HG02885 (cell line): ENCODE measurements around the gene CAMKK1.
A peak's percentile ranks its signal among the peaks of the same experiment; 100 is the strongest.

ENCODE experiments used
- ATAC-seq: cut with Tn5 transposase; IDR thresholded peaks from one replicate; pipeline ENCODE4 v1.9.1; 2021; ENCODE audit warnings: mild to moderate bottlenecking; ENCODE audit not compliant: unreplicated experiment, poor library complexity

The CAMKK1 gene

DNA sequence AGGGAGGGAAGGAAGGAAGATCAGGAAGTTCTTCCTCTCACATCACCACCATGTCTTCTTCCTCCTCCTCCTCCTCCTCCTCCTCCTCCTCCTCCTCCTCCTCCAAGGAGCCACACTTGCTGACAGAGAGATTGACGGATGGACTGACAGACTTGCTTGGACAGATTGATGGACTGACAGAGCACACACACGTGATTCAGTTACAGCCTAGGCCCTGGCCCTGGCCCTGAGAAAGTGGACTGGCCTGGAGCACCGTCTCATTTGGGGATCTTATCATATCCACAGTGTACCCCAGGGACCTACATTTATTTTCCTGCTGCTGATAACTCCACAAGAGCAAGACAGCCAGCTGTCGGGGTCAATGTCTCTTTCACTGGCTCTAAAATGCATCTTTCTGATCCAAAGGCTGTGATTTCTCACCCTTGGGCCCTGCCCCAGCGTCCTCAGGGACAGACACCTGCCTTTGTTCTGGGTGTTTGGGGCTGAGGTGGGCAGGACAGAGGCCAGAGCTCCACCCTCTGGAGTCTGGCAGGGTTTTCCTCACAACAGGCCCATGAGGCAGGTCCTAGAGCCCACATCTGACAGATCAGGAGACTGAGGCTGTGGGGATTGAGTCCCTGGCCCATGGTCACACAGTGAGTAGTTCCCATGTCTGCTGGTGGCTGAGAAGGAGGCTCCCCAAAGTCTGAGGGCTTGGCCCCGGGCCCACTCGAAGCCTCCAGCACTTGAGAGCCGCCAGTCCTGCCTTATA, 25.7 kb upstream of the CAMKK1 start:
- ATAC-seq = no peak

DNA sequence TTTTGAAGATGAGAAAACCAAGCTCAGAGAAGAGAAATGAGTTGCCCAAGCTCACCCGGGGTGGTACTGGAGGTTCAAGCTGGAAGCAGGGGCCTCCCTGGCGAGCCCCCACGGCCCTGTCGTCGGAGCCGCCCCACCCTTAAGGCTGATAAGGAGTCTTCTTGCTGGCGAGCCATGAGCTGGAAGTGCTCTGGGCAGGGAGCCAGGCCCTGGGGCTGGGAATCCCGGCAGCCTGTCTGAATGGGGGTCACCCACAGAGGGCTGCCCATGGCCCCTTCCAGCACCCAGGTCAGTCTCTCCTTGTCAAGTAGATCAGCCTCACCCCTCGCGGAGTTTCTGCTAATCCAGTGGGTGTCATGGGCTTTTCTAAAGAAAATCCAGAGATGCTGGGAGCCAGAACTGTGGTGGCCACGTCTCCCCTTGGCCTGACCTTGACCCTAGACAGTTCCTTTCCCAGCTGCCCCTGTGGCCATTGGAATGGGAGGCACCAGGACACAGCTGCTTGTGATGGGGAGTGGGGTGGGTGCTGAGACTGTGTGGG, 24.6 kb upstream of the CAMKK1 start:
- no peak for ATAC-seq

DNA sequence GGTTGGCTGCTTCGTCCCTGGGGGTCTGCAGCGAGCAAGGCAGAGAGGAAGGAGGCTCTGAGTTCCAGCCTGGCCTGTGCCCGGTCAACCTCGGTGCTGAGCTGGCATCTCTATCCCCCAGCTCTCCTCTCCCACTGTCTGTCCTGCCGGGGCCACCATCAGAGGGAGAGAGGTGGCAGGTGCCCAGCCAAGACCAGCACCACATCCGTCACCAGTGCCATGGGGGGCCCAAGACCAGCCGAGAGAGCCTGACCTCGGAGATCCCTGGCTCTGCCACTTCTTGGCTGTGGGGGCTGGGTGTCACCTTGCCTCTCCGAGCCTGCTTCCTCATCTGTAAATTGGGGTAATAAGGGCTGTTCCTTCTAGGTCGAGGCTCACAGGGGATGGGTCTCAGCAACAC, 24.0 kb upstream of the CAMKK1 start:
- ATAC-seq = no peak

DNA sequence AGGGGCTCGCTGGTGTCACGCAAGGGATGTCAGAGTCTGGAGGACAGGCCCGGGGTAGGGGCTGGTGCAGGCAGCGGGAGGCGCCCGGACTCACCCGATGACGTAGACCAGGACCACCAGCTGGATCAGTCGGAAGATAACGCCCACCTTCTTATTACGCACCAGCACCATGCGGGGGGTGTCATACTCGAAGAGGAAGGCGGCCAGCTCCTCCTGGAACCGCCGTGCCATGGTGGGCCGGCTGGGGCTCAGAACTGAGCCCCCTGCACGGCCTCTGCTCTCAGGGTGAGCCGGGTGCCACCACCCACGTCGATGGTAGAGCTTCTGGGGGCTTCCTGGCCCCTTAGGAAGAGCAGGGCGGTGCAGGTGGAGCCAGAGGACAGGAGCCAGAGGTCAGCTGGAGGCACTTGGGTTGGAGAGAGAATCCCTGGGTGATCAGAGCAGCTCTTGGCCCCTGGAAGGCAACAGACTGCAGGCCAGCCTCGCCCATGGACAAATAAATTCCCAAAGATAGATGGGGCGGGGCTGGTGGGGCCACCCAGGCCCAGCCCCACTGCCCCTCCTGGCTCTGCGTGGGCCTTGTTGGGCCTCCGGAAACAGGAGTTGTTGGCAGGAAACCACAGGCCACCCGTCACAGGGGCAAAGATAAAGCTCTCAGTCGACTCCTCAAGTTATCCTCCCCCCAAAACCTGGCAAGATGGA, 23.3 kb upstream of the CAMKK1 start, which contains the start of gene P2RX1:
P2RX1 (minus strand) TSS at position 471 of the 702 bp plus-strand sequence; CDS start at position 231, 240 bp downstream.
- no peak for ATAC-seq

DNA sequence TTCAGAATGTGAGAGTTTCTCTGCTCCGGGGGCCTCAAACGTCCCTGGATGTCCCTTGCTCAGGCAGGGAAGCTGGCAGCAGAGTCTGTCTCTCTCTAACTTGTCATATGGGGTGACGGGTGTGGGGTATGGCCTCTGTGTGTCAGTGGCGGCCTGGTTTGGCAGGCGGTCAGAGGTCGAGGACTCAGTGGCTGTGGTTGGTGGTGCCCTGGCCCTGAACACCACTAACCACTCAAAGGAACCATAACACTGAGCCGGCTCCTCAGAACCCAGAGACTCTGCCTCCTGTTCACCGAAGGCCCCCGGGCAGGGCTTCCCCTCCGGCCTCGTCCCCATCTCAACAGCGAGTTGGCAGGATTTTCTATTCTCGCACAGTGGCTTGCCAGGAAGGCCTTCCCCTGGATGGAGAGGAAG, 22.7 kb upstream of the CAMKK1 start:
- no peak for ATAC-seq

DNA sequence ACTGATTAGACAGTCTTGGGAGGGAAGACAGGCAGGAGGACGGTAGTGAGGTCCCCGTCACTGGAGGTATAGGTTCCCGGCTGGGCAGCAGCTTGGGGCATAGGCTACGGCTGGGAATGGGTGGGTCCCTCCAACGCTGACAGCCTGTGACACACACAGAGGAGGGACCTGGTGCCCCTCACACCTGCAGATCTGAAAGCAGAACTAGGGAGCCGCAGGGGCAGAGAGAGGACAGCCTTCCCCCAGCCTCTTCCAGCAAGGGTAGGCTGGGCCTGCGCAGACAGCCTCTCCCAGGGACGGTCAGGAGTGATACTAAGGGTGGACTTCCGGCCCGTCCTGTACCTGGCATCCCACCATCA, 21.4 kb upstream of the CAMKK1 start:
- peak; percentile 50 for ATAC-seq

DNA sequence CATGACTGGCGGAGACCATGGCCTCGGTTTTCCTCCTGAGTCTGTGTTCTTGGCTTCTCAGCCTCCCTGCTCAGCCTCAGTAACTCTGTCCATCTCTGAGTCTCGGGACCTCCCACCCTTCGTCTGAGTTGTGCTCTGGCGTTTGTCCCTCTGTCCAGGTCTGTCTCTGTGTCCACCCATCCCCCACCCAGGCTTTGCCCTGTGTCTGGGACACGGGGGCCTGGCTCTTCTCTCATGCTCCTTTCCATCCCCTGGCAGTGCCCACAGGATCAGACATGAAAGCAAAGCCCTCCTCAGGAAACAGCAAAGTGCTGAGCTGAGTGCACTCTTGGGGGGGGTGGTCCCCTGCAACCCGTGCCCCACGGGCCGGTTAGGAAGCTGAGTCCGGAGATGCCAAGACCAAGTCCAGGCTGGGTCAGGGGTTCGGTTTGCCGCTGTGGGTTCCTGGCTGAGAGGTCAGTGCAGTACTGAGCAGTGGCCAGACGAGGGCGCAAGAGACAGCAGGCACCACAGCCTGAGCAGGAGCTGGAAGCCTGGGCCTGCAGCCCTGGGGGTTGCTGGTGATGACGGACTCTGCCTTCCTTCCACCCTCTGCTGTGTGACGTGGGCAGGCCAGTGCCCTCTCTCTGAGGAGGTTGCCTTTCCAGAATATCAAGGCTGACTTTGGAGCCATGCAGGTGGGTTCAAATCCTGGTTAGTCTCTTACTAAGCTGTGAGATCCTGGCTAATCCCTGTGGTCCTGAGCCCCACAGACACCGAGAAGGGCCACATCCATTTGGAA, 20.9 kb upstream of the CAMKK1 start:
- peak; percentile 53 for ATAC-seq

DNA sequence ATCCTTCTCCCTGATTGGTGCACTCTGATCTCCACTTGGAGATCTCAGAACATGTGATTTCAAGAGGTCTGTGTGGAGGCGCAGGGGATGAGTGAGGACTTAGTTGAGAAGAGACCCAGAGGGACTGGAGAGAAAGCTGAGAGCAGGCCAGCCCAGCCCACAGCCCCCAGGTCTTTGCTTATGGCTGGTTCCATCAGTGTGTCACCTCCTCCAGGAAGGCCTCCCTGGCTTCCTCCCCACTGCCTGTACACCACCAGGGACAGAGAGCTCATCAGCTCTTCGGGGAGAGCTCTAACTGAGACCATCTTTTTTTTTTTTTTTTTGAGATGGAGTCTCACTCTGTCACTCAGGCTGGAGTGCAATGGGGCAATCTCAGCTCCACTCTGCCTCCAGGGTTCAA, 20.0 kb upstream of the CAMKK1 start:
- ATAC-seq = no peak

DNA sequence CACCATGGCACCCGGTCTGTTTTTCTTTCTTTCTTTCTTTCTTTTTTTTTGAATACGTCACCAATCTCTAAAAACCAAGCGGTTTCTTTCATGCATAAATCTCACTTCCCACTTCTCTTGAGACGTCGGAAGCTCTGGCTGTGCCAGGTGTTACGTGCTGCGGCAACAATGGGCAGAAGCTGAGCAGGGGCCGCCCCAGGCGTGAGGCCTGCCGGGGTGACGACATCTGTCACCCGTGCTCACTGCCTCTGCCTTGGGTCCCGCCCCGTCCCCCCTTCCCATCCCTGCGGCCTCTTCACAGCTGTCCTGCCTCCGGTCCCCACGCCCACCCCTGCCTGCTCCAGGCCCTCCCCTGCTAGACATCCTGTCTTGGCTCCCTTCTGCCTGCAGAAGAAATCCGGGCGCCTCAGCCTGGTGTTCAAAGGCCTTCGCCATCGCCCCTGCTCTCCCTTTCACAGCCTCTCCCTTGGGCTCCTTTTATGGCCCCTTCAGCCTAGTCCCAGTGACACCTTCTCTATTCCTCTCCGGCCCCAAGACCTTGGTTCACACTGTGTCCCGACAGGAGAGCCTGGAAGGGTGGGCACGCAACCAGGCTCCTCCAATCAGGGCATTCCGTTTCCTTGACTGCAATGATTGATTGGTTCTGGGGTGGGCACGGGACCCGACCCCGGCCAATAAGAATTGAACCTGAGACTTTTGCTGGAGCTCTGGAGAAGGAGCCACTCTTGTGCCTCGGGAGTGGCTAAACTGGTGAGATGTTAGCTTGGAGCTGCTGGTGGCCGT, 18.6 kb upstream of the CAMKK1 start:
- ATAC-seq = peak; percentile 78

DNA sequence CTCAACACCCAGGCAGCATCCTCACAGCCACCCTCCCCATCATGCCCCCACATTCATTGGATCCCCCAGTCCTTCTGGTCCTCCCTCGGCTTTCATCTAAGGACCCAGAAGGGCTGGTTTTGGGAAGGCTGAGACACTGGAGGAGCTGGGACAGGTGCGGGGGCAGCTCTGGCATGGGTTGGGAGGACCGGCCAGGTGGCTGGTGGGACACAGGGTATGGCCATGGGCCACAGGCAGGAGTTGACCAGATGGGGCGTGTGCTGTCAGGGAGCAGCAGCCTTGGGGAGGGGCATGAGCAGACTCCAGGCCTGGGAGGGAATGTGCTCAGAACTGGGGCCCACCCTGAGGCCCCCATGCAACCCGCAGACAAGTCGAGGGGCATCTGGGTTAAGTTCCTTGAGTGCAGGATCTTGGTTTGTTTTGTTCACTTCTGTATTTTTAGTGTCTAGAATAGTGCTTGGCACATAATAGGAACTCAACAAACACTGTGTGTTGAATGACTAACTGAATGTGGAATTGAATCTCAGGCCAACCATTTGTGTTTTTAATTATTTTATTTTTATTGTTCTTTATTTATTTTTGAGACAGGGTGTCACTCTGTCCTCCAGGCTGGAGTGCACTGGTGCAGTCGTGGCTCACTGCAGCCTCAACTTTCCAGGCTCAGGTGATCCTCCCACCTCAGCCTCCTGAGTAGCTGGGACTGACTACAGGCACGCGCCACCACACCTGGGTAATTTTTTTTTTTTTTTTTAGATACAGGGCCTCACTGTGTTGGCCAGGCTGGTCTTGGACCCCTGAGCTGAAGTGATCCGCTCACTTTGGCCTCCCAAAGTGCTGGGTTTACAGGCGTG, 17.8 kb upstream of the CAMKK1 start:
- ATAC-seq = no peak

DNA sequence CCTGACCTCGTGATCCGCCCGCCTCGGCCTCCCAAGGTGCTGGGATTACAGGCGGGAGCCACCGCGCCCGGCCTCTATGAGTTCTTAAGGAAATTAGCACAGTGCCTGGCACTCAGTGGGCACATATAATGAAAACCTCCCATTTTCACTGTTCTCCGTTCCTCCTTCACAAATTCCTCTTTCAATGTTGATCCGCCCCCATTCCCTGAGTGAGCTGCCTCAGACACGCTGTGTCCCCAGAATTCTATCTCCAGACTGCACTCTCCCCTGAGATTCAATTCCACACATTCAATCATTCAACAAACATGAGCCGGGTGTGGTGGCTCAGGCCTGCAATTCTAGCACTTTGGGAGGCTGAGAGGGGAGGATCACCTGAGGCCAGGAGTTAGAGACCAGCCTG, 16.4 kb upstream of the CAMKK1 start:
- no peak for ATAC-seq

DNA sequence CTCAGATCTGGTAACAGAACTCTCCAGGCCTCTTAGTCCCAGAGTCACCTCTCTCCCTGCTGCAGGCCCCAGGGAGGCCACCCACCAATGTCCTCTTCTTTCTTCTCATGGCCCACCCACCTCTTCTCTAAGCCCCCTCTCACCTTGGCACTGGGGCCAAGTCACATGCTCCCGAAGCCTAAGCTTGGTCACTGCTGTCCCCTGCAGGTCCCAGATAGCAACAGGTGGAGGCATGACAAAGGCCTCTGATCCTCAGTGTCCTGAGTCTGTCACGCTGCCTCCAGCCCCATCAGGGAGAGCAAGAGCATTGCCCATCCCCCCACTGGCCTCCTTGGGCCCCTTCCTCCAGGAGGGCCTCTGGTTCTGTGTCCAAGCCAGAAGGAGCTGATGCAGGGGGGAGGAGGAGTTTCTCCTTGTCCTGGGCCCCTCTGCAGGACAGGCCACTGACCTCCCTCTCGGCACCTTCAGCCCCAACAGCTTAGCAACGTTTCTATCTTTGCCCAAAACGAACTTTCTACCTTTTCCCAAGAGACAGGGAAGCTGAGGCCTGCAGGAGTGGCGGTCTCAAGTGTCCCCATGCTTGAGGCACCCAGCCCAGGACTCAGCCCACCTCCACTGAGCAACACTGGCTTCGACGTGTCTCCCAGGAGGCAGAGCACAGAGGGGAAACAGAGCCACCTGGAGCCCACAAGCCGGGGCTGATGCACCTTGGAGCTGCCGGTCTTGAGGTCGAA, 14.8 kb upstream of the CAMKK1 start:
- ATAC-seq = no peak

DNA sequence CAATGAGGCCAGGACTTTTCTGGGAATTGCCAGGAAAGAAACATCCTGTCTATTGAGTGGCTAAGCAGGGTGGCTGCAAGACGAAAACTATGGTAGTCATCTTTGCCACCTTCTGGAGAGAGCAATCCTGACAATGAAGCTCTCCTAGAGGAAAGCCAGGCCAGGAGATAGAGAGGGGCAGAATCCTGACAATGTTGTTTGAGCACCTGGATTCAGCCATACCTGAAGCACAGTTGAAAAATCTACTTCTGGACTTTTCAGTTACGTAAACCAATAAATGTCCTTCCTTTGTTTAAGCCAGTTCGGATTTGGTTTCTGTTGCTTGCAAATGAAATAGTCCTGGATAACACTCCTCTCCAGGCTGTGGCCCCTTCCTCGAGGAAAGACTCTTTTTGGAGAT, 14.0 kb upstream of the CAMKK1 start:
- ATAC-seq = no peak

DNA sequence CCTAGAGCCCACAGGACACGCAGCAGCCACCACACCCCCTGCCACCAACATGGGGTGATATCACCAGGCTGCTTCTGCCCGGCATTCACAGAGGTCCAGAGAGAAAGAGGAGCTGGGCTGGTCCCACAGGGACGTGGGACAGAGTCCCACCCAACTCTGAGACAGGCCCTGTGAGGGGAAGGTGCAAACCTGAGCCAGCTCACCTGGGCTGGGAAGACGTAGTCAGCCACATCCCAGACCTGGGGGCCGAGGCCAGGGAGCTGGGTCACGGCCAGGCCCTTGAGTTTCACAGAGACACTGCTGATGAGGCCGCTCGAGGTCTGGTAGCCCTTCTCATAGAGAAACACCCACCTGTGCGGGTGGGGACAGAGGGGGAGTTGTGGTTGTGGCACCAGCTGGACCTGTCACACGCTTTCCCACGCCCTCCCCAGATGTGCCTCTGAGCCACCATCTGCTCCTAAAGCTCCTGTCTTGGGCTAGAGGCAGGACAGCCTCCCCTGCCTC, 12.2 kb upstream of the CAMKK1 start:
- no peak for ATAC-seq

DNA sequence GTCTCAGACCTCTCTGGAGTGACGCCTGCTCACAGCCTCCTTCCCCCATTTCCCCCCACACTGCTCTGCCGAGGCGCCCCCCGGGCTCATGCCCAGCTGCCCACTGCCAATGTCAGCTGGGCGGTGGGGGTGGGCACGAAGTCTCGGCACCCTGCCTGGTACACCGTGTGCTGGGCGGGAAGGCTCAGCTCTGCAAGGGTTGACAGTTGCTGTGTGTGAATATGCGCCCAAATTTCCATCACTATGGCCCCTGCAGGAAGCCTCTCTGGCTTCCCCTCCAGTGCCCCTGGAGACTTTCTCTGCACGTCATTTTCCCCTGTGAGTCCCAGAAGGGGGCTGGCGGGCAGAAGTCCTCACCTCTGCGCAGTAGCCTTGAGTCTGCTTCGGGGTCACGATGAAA, 11.6 kb upstream of the CAMKK1 start:
- no peak for ATAC-seq

DNA sequence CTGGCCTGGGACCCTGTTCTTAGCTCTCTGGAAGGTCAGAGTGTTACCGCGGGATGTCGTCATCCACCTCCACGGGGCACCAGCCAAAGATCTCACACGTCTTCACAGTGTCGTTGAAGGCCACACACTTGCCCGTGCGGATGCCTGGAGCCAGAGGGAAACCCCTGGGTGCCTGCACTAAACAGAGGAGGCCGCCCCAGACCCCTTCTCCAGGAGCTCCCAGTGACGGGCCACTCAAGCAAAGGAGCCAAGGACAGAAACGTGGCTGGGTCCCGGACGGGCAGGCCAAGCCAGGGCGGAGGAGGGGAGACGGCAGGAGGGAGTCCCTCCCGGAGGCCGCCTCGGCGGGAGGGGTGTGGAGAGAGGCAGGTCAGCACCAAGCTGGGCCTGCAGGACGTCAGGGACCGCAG, 11.0 kb upstream of the CAMKK1 start:
- ATAC-seq = no peak

DNA sequence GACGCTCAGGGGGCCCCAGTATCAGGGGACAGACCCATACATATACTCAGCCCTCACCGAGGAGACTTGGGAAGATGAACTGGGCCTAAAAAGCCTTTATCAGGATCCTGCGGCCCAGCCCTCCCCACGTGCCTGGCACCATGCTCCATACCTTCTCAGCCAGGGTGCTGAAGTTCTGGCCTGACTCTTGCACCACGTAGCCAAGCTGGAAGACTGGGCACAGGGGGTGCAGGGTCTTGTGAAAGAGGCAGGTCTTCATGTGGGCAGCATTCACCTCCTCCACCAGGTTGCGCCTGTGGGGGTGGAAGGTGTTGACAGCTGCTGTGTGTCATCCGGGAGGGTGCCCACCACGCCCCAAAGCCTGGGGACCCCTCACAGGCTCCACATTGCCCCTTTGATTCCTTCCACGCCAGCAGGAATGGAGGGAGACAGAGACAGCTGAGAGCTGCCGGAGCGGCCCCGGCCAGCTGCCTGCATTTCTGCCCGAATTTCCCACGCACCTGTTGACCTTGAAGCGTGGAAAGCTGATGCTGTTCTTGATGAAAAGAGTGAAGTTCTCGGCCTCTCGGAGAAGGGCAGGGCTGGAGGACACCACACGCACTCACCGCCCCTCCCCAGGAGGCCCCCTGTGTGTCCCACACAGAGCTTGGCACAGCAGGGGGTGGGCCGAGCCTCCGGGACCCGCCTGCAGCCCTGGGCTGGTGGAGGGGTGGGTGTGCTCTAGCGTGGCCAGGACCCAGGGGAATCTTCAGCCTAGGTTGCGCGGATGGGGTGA, 10.4 kb upstream of the CAMKK1 start:
- ATAC-seq = no peak

DNA sequence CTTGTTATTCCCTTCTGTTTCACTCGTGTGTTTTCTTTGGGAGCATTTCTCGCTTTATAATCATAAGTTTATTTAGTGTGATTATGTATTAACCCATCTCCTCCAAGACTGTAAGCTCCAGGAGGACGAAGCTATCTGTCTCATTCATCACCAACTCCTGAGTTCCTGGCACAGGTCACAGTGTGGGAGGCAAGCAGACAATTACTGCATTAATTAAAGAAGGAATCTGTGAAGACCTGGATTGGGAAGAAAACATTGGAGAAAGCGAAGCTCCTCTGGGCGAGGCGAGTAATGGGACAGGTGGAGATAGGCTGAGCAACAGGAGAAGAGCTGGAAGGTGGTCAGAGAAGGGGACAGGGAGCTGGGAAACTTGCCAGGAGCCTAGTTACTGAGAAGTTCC, 7.8 kb upstream of the CAMKK1 start:
- ATAC-seq = no peak
